Sigmoid colon (tissue), 3 donors: ENCODE measurements around the gene C1orf232.

Experiments
- CTCF ChIP-seq, 4 experiments: fragments of 450-650 bp in 3 of 4; fragments of 200-600 bp in 1 of 4; IDR thresholded peaks; one replicate each; pipeline ENCODE4 v1.5.1; 2016 to 2019; ENCODE audit warnings: antibody characterized with exemption in 4 of 4, mild to moderate bottlenecking in 3 of 4, moderate library complexity in 2 of 4
- POLR2A ChIP-seq, 2 donors: fragments of 450-650 bp; IDR thresholded peaks; one replicate each; pipeline ENCODE4 v1.6.1; 2016; ENCODE audit warnings: antibody characterized with exemption in 2 of 2, mild to moderate bottlenecking in 2 of 2, moderate library complexity in 2 of 2

GRCh38 chr1:26121854-26122773, 46.6 kb downstream of the C1orf232 start:
- TF ChIP-seq POLR2A (IDR thresholded peaks at IDR 0.05) (no peak), CTCF (IDR thresholded peaks at IDR 0.05) (no peak)
